IMR-90 (cell line): ENCODE results near the gene SORBS1. TPM values are rescaled to one million over a fixed set of nuclear protein-coding genes. Genes with fewer than 3 reads are reported as not detected.

Experiments used
- ATAC-seq: fragments of 200-7000 bp; cut with Tn5 transposase; 2 replicates; pipeline ENCODE4 v1.9.1; 2020; ENCODE audit warnings: low read depth, mild to moderate bottlenecking, moderate library complexity
- BruUV-seq: library from RNA; stranded (reverse); fragments of 400-500 nt; replicated peaks from 2 replicates; lab custom pipeline; 2021; lab: Mats Ljungman, UMichigan
- CTCF ChIA-PET: fragments of 300-600 bp; formaldehyde crosslinking; extraction: SDS; loops from one replicate; lab custom pipeline; 2021; ENCODE audit warnings: antibody characterized with exemption; lab: Yijun Ruan, JAX
- POLR2A ChIA-PET: fragments of 300-600 bp; sonication (Branson Sonifier 250); formaldehyde crosslinking; loops from one replicate; lab custom pipeline; 2022; ENCODE audit warnings: antibody characterized with exemption; ENCODE audit not compliant: unreplicated experiment; lab: Charles Lee
- DNase-seq: peaks from one replicate; pipeline ENCODE4 v3.0.0; 2013
- H2AFZ ChIP-seq: replicated peaks from 2 replicates; pipeline ENCODE3; 2013; ENCODE audit warnings: low read length, mild to moderate bottlenecking; ENCODE audit not compliant: poor library complexity
- H2AK5ac ChIP-seq: 2 replicates; pipeline ENCODE4 v1.6.1; 2013; ENCODE audit warnings: low read depth, low read length, inconsistent platforms
- H2AK9ac ChIP-seq: replicated peaks from 2 replicates; pipeline ENCODE3; 2013; ENCODE audit warnings: mild to moderate bottlenecking, low read depth, low read length, moderate library complexity; ENCODE audit not compliant: poor library complexity
- H2BK120ac ChIP-seq: 2 replicates; pipeline ENCODE4 v1.6.1; 2013; ENCODE audit warnings: low read depth, low read length, inconsistent platforms
- H2BK15ac ChIP-seq: 3 replicates; pipeline ENCODE4 v1.6.1; 2013; ENCODE audit warnings: low read depth, low read length, inconsistent platforms
- H2BK20ac ChIP-seq: 2 replicates; pipeline ENCODE4 v1.6.1; 2013; ENCODE audit warnings: low read depth, mild to moderate bottlenecking, inconsistent platforms, low read length, moderate library complexity
- H2BK5ac ChIP-seq: 2 replicates; pipeline ENCODE4 v1.6.1; 2013; ENCODE audit warnings: mild to moderate bottlenecking, low read depth, low read length, inconsistent platforms; ENCODE audit not compliant: poor library complexity, severe bottlenecking
- H3K14ac ChIP-seq: replicated peaks from 2 replicates; pipeline ENCODE4 v1.6.1; 2013; ENCODE audit warnings: low read depth, low read length, inconsistent platforms
- H3K18ac ChIP-seq: 2 replicates; pipeline ENCODE4 v1.6.1; 2013; ENCODE audit warnings: low read depth, low read length, control low read depth
- H3K23ac ChIP-seq: 2 replicates; pipeline ENCODE4 v1.6.1; 2013; ENCODE audit warnings: low read depth, low read length, inconsistent platforms
- H3K27ac ChIP-seq: 2 replicates; pipeline ENCODE4 v1.5.1; 2013; ENCODE audit warnings: mild to moderate bottlenecking, control low read depth, low read length; ENCODE audit not compliant: insufficient read depth
- H3K27me3 ChIP-seq: 2 replicates; pipeline ENCODE4 v1.6.1; 2013; ENCODE audit warnings: low read length; ENCODE audit not compliant: control insufficient read depth, insufficient read depth
- H3K36me3 ChIP-seq: 2 replicates; pipeline ENCODE4 v1.6.1; 2013; ENCODE audit warnings: low read length, mixed read lengths; ENCODE audit not compliant: control insufficient read depth, insufficient read depth
- H3K4ac ChIP-seq: 2 replicates; pipeline ENCODE4 v1.6.1; 2013; ENCODE audit warnings: low read depth, low read length, inconsistent platforms
- H3K4me1 ChIP-seq: 2 replicates; pipeline ENCODE4 v1.6.1; 2013; ENCODE audit warnings: low read length, mixed read lengths; ENCODE audit not compliant: control insufficient read depth, insufficient read depth
- H3K4me2 ChIP-seq: 2 replicates; pipeline ENCODE4 v1.6.1; 2013; ENCODE audit warnings: low read depth, mild to moderate bottlenecking, control low read depth, low read length, moderate library complexity
- H3K4me3 ChIP-seq: 2 replicates; pipeline ENCODE4 v1.5.1; 2013; ENCODE audit warnings: low read depth, mild to moderate bottlenecking, control low read depth, low read length, moderate library complexity; ENCODE audit not compliant: insufficient read depth
- H3K56ac ChIP-seq: 2 replicates; pipeline ENCODE4 v1.6.1; 2013; ENCODE audit warnings: low read length, inconsistent platforms; ENCODE audit not compliant: insufficient read depth; ENCODE audit errors: extremely low read depth
- H3K79me1 ChIP-seq, 2 experiments: 2 replicates each; pipeline ENCODE4 v1.6.1; 2013; ENCODE audit warnings: low read length in 2 of 2, inconsistent platforms in 1 of 2, low read depth in 1 of 2
- H3K9ac ChIP-seq: 2 replicates; pipeline ENCODE4 v1.6.1; 2013; ENCODE audit warnings: low read depth, low read length, control low read depth
- H3K9me1 ChIP-seq: 2 replicates; pipeline ENCODE4 v1.6.1; 2013; ENCODE audit warnings: low read length, inconsistent platforms; ENCODE audit not compliant: insufficient read depth
- H3K9me3 ChIP-seq: 2 replicates; pipeline ENCODE4 v1.6.1; 2013; ENCODE audit warnings: low read length; ENCODE audit not compliant: control insufficient read depth, insufficient read depth
- H4K20me1 ChIP-seq: 2 replicates; pipeline ENCODE4 v1.6.1; 2013; ENCODE audit warnings: low read length, inconsistent platforms; ENCODE audit not compliant: insufficient read depth
- H4K5ac ChIP-seq: 2 replicates; pipeline ENCODE4 v1.6.1; 2013; ENCODE audit warnings: mild to moderate bottlenecking, low read depth, low read length, control low read depth
- H4K8ac ChIP-seq, 2 experiments: 2 replicates each; pipeline ENCODE4 v1.6.1; 2013; ENCODE audit warnings: low read depth in 2 of 2, low read length in 2 of 2, control low read depth in 1 of 2, inconsistent platforms in 1 of 2
- H4K91ac ChIP-seq: 2 replicates; pipeline ENCODE4 v1.6.1; 2013; ENCODE audit warnings: low read depth, low read length, inconsistent platforms; ENCODE audit not compliant: insufficient read depth
- CHD1 ChIP-seq: IDR thresholded peaks from 2 replicates; pipeline ENCODE4 v1.6.1; 2012; ENCODE audit warnings: low read depth, low read length, improper control_type of control experiment
- MXI1 ChIP-seq: IDR thresholded peaks from 2 replicates; pipeline ENCODE4 v1.6.1; 2012; ENCODE audit warnings: low read depth, mild to moderate bottlenecking, low read length, moderate library complexity, borderline replicate concordance
- NFE2L2 ChIP-seq: fragments of 150-350 bp; IDR thresholded peaks from 2 replicates; pipeline ENCODE4 v1.6.1; 2016; ENCODE audit warnings: low read depth, mild to moderate bottlenecking, low read length
- POLR2A ChIP-seq: IDR thresholded peaks from 2 replicates; pipeline ENCODE4 v1.6.1; 2012; ENCODE audit warnings: mild to moderate bottlenecking, low read depth, low read length
- RCOR1 ChIP-seq: IDR thresholded peaks from 2 replicates; pipeline ENCODE4 v1.6.1; 2012; ENCODE audit warnings: mild to moderate bottlenecking, low read length, improper control_type of control experiment; ENCODE audit not compliant: insufficient replicate concordance
- WGBS, 2 experiments: methylation state at CpG; one replicate each; pipeline versions ENCODE4 v1.1.5 to v1.1.7; 2013; ENCODE audit warnings: missing lambda C conversion rate in 2 of 2; ENCODE audit not compliant: insufficient read length in 1 of 2; ENCODE audit errors: extremely low coverage in 2 of 2; 5-methylcytosine and 5-hydroxymethylcytosine counted together
- dilution Hi-C: fragments of 300-500 bp; cut with HindIII; formaldehyde crosslinking; loops from one replicate; pipeline ENCODE4 v1.14.3; 2018; ENCODE audit warnings: low sequenced_read_pairs; ENCODE audit not compliant: unreplicated experiment
- in situ Hi-C: fragments of 300-500 bp; cut with MboI; formaldehyde crosslinking; loops from 3 replicates; pipeline ENCODE4 v1.14.3; 2019; ENCODE audit warnings: low sequenced_read_pairs, inconsistent platforms, mixed read lengths
- intact Hi-C: fragments of 100-400 bp; cut with micrococcal nuclease; formaldehyde crosslinking; loops from 2 replicates; pipeline ENCODE4 v1.10.0; 2022
- polyA plus RNA-seq, 3 experiments: library from polyadenylated mRNA; depleted of rRNA; stranded (reverse); fragments of >200 nt; gene quantifications; 2 replicates each; pipeline ENCODE4 v1.2.3, GENCODE V29; 2012; ENCODE audit warnings: low replicate concordance in 1 of 3
- total RNA-seq: library from RNA; depleted of rRNA; stranded (reverse); fragments of >200 nt; gene quantifications from 2 replicates; pipeline ENCODE4 v1.2.3, GENCODE V29; 2012
- TF ChIP-seq, protein P1 (sequence below): fragments of 150-350 bp; IDR thresholded peaks from 2 replicates; pipeline ENCODE4 v1.6.1; 2017; ENCODE audit warnings: mild to moderate bottlenecking, antibody characterized with exemption, low read length, low read depth
- TF ChIP-seq, protein P2 (sequence below): conservative IDR thresholded peaks from 2 replicates; pipeline ENCODE4 v1.5.1; 2012; ENCODE audit warnings: mild to moderate bottlenecking, low read depth, low read length, improper control_type of control experiment

SORBS1 gene
- total and polyA plus RNA-seq, 2 of the 4 experiments (the other 2 are of a cell fraction): 0.18 to 0.32 TPM

DNA sequence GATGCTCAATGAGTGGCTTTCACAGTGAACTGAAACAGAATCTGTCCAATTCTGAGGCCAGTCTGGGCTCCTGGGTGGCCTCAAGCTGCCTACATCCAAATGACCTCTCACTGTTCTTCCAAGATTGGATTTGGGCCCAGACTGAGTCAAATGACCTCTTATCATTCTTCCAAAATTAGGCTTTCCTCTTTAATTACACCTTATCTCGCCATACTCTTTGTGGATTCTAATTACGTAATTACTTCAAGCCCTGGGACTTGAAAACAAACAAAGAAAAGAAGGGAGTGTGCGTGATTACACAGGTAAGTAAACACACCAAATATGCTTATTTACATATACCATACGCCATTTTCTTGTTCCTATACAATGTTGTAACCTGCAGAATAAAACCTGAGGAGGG is 18.8 kb downstream of the SORBS1 start:
- no peak overlapping the region for H3K14ac ChIP-seq
- dilution Hi-C loops: no loop called here
- no peak for ATAC-seq
- no peak overlapping the region for H2BK15ac ChIP-seq
- no peak overlapping the region for H3K56ac ChIP-seq
- no peaks in the 10 kb centered on the region for H3K79me1 ChIP-seq
- CTCF ChIA-PET: no interaction called here
- POLR2A ChIA-PET: no interaction called here
- H2AFZ ChIP-seq: no peak overlapping the region
- H3K27me3 ChIP-seq: no peaks in the 10 kb centered on the region; the same call in 1 of the 2 replicates
- no peak overlapping the region for H4K91ac ChIP-seq
- H2AK9ac ChIP-seq: no peak overlapping the region
- H3K4me1 ChIP-seq: no peaks in the 10 kb centered on the region
- intact Hi-C loops: no loop called here
- in situ Hi-C loops: no loop called here
- no CpG with 5 or more reads among the region's 4 CpGs for WGBS, 2 experiments
- no peak for DNase-seq
- no peak overlapping the region for H4K8ac ChIP-seq
- no peak for TF ChIP-seq CHD1
- no peak for TF ChIP-seq POLR2A
- no peak for TF ChIP-seq RCOR1
- TF ChIP-seq MXI1: no peak
- TF ChIP-seq, protein P1, sequence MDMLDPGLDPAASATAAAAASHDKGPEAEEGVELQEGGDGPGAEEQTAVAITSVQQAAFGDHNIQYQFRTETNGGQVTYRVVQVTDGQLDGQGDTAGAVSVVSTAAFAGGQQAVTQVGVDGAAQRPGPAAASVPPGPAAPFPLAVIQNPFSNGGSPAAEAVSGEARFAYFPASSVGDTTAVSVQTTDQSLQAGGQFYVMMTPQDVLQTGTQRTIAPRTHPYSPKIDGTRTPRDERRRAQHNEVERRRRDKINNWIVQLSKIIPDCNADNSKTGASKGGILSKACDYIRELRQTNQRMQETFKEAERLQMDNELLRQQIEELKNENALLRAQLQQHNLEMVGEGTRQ: no peak
- TF ChIP-seq NFE2L2: no peak
- TF ChIP-seq, protein P2, sequence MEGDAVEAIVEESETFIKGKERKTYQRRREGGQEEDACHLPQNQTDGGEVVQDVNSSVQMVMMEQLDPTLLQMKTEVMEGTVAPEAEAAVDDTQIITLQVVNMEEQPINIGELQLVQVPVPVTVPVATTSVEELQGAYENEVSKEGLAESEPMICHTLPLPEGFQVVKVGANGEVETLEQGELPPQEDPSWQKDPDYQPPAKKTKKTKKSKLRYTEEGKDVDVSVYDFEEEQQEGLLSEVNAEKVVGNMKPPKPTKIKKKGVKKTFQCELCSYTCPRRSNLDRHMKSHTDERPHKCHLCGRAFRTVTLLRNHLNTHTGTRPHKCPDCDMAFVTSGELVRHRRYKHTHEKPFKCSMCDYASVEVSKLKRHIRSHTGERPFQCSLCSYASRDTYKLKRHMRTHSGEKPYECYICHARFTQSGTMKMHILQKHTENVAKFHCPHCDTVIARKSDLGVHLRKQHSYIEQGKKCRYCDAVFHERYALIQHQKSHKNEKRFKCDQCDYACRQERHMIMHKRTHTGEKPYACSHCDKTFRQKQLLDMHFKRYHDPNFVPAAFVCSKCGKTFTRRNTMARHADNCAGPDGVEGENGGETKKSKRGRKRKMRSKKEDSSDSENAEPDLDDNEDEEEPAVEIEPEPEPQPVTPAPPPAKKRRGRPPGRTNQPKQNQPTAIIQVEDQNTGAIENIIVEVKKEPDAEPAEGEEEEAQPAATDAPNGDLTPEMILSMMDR: no peak
- H3K23ac ChIP-seq: no peak overlapping the region
- no peaks in the 10 kb centered on the region for H3K36me3 ChIP-seq
- H2BK20ac ChIP-seq: no peak overlapping the region
- no peak overlapping the region for H3K4ac ChIP-seq
- H3K9ac ChIP-seq: no peak overlapping the region
- no peak overlapping the region for H3K4me2 ChIP-seq
- BruUV-seq: no TSS peak
- H3K9me3 ChIP-seq: no peaks in the 10 kb centered on the region
- H4K5ac ChIP-seq: no peak overlapping the region
- H2BK5ac ChIP-seq: no peak overlapping the region
- no peak overlapping the region for H3K4me3 ChIP-seq
- no peaks in the 10 kb centered on the region for H3K9me1 ChIP-seq
- H2AK5ac ChIP-seq: no peak overlapping the region
- H3K18ac ChIP-seq: no peak overlapping the region
- no peak overlapping the region for H3K27ac ChIP-seq
- H4K20me1 ChIP-seq: no peaks in the 10 kb centered on the region
- H2BK120ac ChIP-seq: no peak overlapping the region
